Heart left ventricle (tissue), 16 donors: ENCODE results near the gene TOMM40L. TPM values are rescaled to one million over a fixed set of nuclear protein-coding genes. Genes with fewer than 3 reads are reported as not detected.

ENCODE experiments used
- ATAC-seq, 4 donors: fragments of 200-7000 bp; cut with Tn5 transposase; one replicate each; pipeline ENCODE4 v1.9.1; 2020 to 2022; ENCODE audit warnings: moderate library complexity in 4 of 4, mild to moderate bottlenecking in 3 of 4, moderate number of reproducible peaks in 1 of 4
- DNase-seq, 5 donors: peaks; one replicate each; pipeline ENCODE4 v3.0.0-alpha.2; 2020
- H3K27ac ChIP-seq, 12 donors: fragments of 200-600 bp; sonication (generic) in 4 of 12; one replicate each; pipeline versions ENCODE4 v1.5.0 to v1.8.0; 2016 to 2022; ENCODE audit warnings: mild to moderate bottlenecking in 2 of 12
- H3K27me3 ChIP-seq, 9 donors: fragments of 200-600 bp; sonication (generic) in 2 of 9; one replicate each; pipeline versions ENCODE4 v1.5.1 to v1.8.0; 2016 to 2022; ENCODE audit warnings: mild to moderate bottlenecking in 3 of 9
- H3K36me3 ChIP-seq, 9 donors: fragments of 200-600 bp; sonication (generic) in 2 of 9; one replicate each; pipeline versions ENCODE4 v1.5.0 to v1.8.0; 2018 to 2022; ENCODE audit warnings: mild to moderate bottlenecking in 2 of 9
- H3K4me1 ChIP-seq, 12 donors: fragments of 200-600 bp; sonication (generic) in 4 of 12; one replicate each; pipeline versions ENCODE4 v1.5.0 to v1.8.0; 2016 to 2022; ENCODE audit warnings: mild to moderate bottlenecking in 3 of 12
- H3K4me3 ChIP-seq, 12 donors: fragments of 200-600 bp; sonication (generic) in 4 of 12; one replicate each; pipeline versions ENCODE4 v1.5.0 to v1.8.0; 2017 to 2022; ENCODE audit warnings: mild to moderate bottlenecking in 9 of 12, moderate library complexity in 4 of 12
- H3K9me3 ChIP-seq, 12 donors: fragments of 200-600 bp; sonication (generic) in 4 of 12; one replicate each; pipeline versions ENCODE4 v1.5.0 to v1.8.0; 2016 to 2022; ENCODE audit warnings: mild to moderate bottlenecking in 1 of 12
- CTCF ChIP-seq, 12 donors: fragments of 200-600 bp; sonication (generic) in 4 of 12; IDR thresholded peaks; one replicate each; pipeline versions ENCODE4 v1.5.0 to v1.8.0; 2018 to 2022; ENCODE audit warnings: antibody characterized with exemption in 12 of 12, mild to moderate bottlenecking in 5 of 12
- POLR2A ChIP-seq, 2 donors: fragments of 450-650 bp; IDR thresholded peaks; one replicate each; pipeline ENCODE4 v1.6.1; 2017; ENCODE audit warnings: antibody characterized with exemption in 2 of 2, mild to moderate bottlenecking in 2 of 2, moderate library complexity in 2 of 2
- WGBS, 4 donors: extraction: QIAGEN DNeasy Blood & Tissue Kit in 2 of 4; methylation state at CpG; one replicate each; pipeline versions ENCODE4 v1.1.5 to v1.1.7; 2013 to 2018; 5-methylcytosine and 5-hydroxymethylcytosine counted together
- intact Hi-C, 10 donors: fragments of 100-400 bp; cut with DNase I; formaldehyde crosslinking; loops; one replicate each; pipeline versions ENCODE4 v1.11.1 to v1.14.2; 2022
- polyA plus RNA-seq, 2 donors: library from polyadenylated mRNA; stranded (reverse); fragments of 200-250 nt; gene quantifications; one replicate each; pipeline ENCODE4 v1.2.3, GENCODE V29; 2013
- total RNA-seq, 9 donors: library from RNA; depleted of rRNA in 2 of 9; stranded (reverse); fragments of >200 nt in 2 of 9; fragmentation: NEBNext Ultra II Directional in 3 of 9; extraction: Animal tissue kit (Norgen Biotek cat#: 25700) in 3 of 9; gene quantifications; one replicate each; pipeline versions ENCODE4 v1.1.0 to v1.2.4, GENCODE V29; 2016 to 2023
- donor health status: ischemic (EF 13 %, LVEDD 7.1; RV severe dilation, severe dysfunction).
- donor health status: healthy with polysubstance abuse.
- donor health status: DM: no; HTN: yes; CAD: no.
- donor health status: DM: no; HTN: no; CAD: no.
- donor health status: ischemic (EF 25% LVEDD 6.9; RV normal size, moderate dysfunction).
- donor health status: ischemic (EF 25% LVEDD 5.7; RV mildly dilated, moderate dysfunction).
- donor health status: healthy.
- donor health status: DM: yes; HTN: yes; CAD: no.
- donor health status: ischemic (EF 35%, LVEDD 5.7; RV mildly dilated, moderate dysfunction).
- donor health status: nonischemic (EF 11% LVEDD 7.7; RV severe dilation, severe dysfunction).
- donor health status: DM: yes; HTN: yes; CAD: no.
- donor health status: PGD.
- donor health status: ischemic (EF 29% LVEDD 5.4; RV normal size, mild dysfunction).
- donor health status: nonischemic (EF 23%, LVEDD 6.1; RV moderate dilation, normal function).

Gene TOMM40L
- total and polyA plus RNA-seq, 11 donors = 24.1 to 37.1 (median 29.1) TPM

GRCh38 chr1:161189036-161189435 is 36.8 kb upstream of the TOMM40L start:
- Histone ChIP-seq H3K27ac (no peak overlapping the region), H3K27me3 (no peaks in the 10 kb centered on the region), H3K4me1 (peaks cover 0 to 77% (median 34%) of the 10 kb centered on the region in 12 donors), H3K9me3 (no peaks in the 10 kb centered on the region), H3K36me3 (peaks cover 0 to 31% (median 7%) of the 10 kb centered on the region in 9 donors), H3K4me3 (no peak overlapping the region)
- DNase-seq (no peak), ATAC-seq (no peak)
- TF ChIP-seq POLR2A (IDR thresholded peaks at IDR 0.05) = no peak
- no peak for TF ChIP-seq CTCF (IDR thresholded peaks at IDR 0.05)
- WGBS, 4 donors = 91 to 96% (median 95%) methylated on average over 5 of the region's 5 CpGs
- intact Hi-C loops = loop anchor here in 1 of 10 donors (5.0 kb wide), 1 partner anchor 198 kb away; no protein-coding TSS in a partner anchor

GRCh38 chr1:161190962-161191521 is 34.8 kb upstream of the TOMM40L start:
- no peaks in the 10 kb centered on the region for H3K9me3 ChIP-seq
- peaks cover 0 to 44% (median 7%) of the 10 kb centered on the region in 9 donors for H3K36me3 ChIP-seq

GRCh38 chr1:161191971-161192370 is 33.9 kb upstream of the TOMM40L start:
- no peak for ATAC-seq
- Histone ChIP-seq H3K27me3 (no peaks in the 10 kb centered on the region), H3K4me1 (peaks cover 0 to 76% (median 25%) of the 10 kb centered on the region in 12 donors), H3K27ac (peak overlapping the region in 1 of 12 donors; percentile 98), H3K4me3 (peak overlapping the region in 1 of 12 donors; percentile 14), H3K36me3 (peaks cover 0 to 51% (median 7%) of the 10 kb centered on the region in 9 donors), H3K9me3 (no peaks in the 10 kb centered on the region)
- 63 to 76% (median 68%) methylated on average over 7 to 8 of the region's 8 CpGs for WGBS, 4 donors
- no peak for TF ChIP-seq CTCF (IDR thresholded peaks at IDR 0.05)
- no peak for TF ChIP-seq POLR2A (IDR thresholded peaks at IDR 0.05)
- intact Hi-C loops = loop anchor here in 4 of 10 donors (1.0 to 10.0 kb wide), 4 partner anchors 32 to 193 kb away; partner anchors contain the start of gene TOMM40L (in 1 of the 4)
- DNase-seq = peak in 1 of 5 donors; percentile 48

More at GRCh38 chr1:161190962-161191521, 34.8 kb upstream of the TOMM40L start:
- Histone ChIP-seq H3K27ac (no peak overlapping the region), H3K4me3 (peak overlapping the region in 1 of 12 donors; percentile 14), H3K4me1 (peaks cover 0 to 77% (median 23%) of the 10 kb centered on the region in 12 donors), H3K27me3 (no peaks in the 10 kb centered on the region)
- intact Hi-C loops = loop anchor here in 4 of 10 donors (5.0 to 10.0 kb wide), 3 partner anchors 36 to 194 kb away; partner anchors contain the start of gene TOMM40L (in 1 of the 4)
- peak in 1 of 5 donors; percentile 56 for DNase-seq
- 64 to 75% (median 70%) methylated on average over 12 to 22 of the region's 22 CpGs for WGBS, 4 donors
- TF ChIP-seq POLR2A (IDR thresholded peaks at IDR 0.05) = no peak
- no peak for TF ChIP-seq CTCF (IDR thresholded peaks at IDR 0.05)
- peak in 1 of 4 donors; percentile 6 for ATAC-seq
